Measurements from ENCODE around the gene PLSCR5. TPM values are rescaled to one million over a fixed set of nuclear protein-coding genes. Genes with fewer than 3 reads are reported as not detected.

The PLSCR5 gene
- total and polyA plus RNA-seq, 2 donors (not counting 1 experiment from before 2014, with no cell fraction given): not detected

GRCh38 chr3:146542179-146542578 is 63.0 kb downstream of the PLSCR5 start:
- no peaks in the 10 kb centered on the region for H3K36me3 ChIP-seq (ENCODE audit: control insufficient read depth, insufficient read depth, low read length)
- DNase-seq (ENCODE audit: low read depth in 2 of 2): peak; percentile 31 to 87
- TF ChIP-seq CTCF (conservative IDR thresholded peaks at IDR 0.05 in 1 of 2, IDR thresholded peaks at IDR 0.05 in 1 of 2; ENCODE audit: low read depth in 1 of 2, low read length in 2 of 2): no peak
- no peak for TF ChIP-seq EZH2 (IDR thresholded peaks at IDR 0.05; ENCODE audit: low read length, missing control alignments)
- no peak overlapping the region for H3K27ac ChIP-seq (ENCODE audit: insufficient read depth, low read length)
- H3K9me3 ChIP-seq (ENCODE audit: control insufficient read depth, insufficient read depth, low read depth, low read length): no peaks in the 10 kb centered on the region
- H3K27me3 ChIP-seq (ENCODE audit: control insufficient read depth, insufficient read depth, low read length): no peaks in the 10 kb centered on the region
- no peak overlapping the region for H3K9ac ChIP-seq (ENCODE audit: insufficient read depth, low read length)
- H4K20me1 ChIP-seq (ENCODE audit: control insufficient read depth, extremely low read depth, insufficient read depth, low read length): no peaks in the 10 kb centered on the region
- H3K4me2 ChIP-seq (ENCODE audit: extremely low read depth, insufficient read depth, low read length): peak overlapping the region; percentile 29
- no peaks in the 10 kb centered on the region for H3K4me1 ChIP-seq (ENCODE audit: control insufficient read depth, extremely low read depth, insufficient read depth, low read length)
- peak overlapping the region in 2 of 4 experiments; percentile 86 to 89 for H3K4me3 ChIP-seq (replicated peaks in 1 of 4; ENCODE audit: control extremely low read depth in 1 of 4, insufficient read depth in 1 of 4, low read depth in 3 of 4, low read length in 4 of 4)
- no peak overlapping the region for H2AFZ ChIP-seq (ENCODE audit: low read length)
- H3K79me2 ChIP-seq (ENCODE audit: control insufficient read depth, insufficient read depth, low read length): peaks cover 19% of the 10 kb centered on the region

GRCh38 chr3:146540978-146541377 is 64.2 kb downstream of the PLSCR5 start:
- H3K36me3 ChIP-seq (ENCODE audit: control insufficient read depth, insufficient read depth, low read length): no peaks in the 10 kb centered on the region
- peaks cover 19% of the 10 kb centered on the region for H3K79me2 ChIP-seq (ENCODE audit: control insufficient read depth, insufficient read depth, low read length)
- H3K4me3 ChIP-seq (replicated peaks in 1 of 4; ENCODE audit: control extremely low read depth in 1 of 4, insufficient read depth in 1 of 4, low read depth in 3 of 4, low read length in 4 of 4): peak overlapping the region in 2 of 4 experiments; percentile 86 to 89
- H3K9ac ChIP-seq (ENCODE audit: insufficient read depth, low read length): no peak overlapping the region
- no peak for TF ChIP-seq CTCF (conservative IDR thresholded peaks at IDR 0.05 in 1 of 2, IDR thresholded peaks at IDR 0.05 in 1 of 2; ENCODE audit: low read depth in 1 of 2, low read length in 2 of 2)
- TF ChIP-seq EZH2 (IDR thresholded peaks at IDR 0.05; ENCODE audit: low read length, missing control alignments): no peak
- no peak for DNase-seq (ENCODE audit: low read depth in 2 of 2)
- peaks cover 2% of the 10 kb centered on the region for H3K4me1 ChIP-seq (ENCODE audit: control insufficient read depth, extremely low read depth, insufficient read depth, low read length)
- H2AFZ ChIP-seq (ENCODE audit: low read length): no peak overlapping the region
- no peaks in the 10 kb centered on the region for H3K27me3 ChIP-seq (ENCODE audit: control insufficient read depth, insufficient read depth, low read length)
- H4K20me1 ChIP-seq (ENCODE audit: control insufficient read depth, extremely low read depth, insufficient read depth, low read length): no peaks in the 10 kb centered on the region
- H3K4me2 ChIP-seq (ENCODE audit: extremely low read depth, insufficient read depth, low read length): no peak overlapping the region
- H3K9me3 ChIP-seq (ENCODE audit: control insufficient read depth, insufficient read depth, low read depth, low read length): no peaks in the 10 kb centered on the region
- no peak overlapping the region for H3K27ac ChIP-seq (ENCODE audit: insufficient read depth, low read length)

GRCh38 chr3:146540236-146540635 is 64.9 kb downstream of the PLSCR5 start:
- H3K27me3 ChIP-seq (ENCODE audit: control insufficient read depth, insufficient read depth, low read length): no peaks in the 10 kb centered on the region
- H3K4me1 ChIP-seq (ENCODE audit: control insufficient read depth, extremely low read depth, insufficient read depth, low read length): peaks cover 2% of the 10 kb centered on the region
- no peak overlapping the region for H3K9ac ChIP-seq (ENCODE audit: insufficient read depth, low read length)
- H3K4me3 ChIP-seq (replicated peaks in 1 of 4; ENCODE audit: control extremely low read depth in 1 of 4, insufficient read depth in 1 of 4, low read depth in 3 of 4, low read length in 4 of 4): peak overlapping the region in 1 of 4 experiments; percentile 86
- no peak overlapping the region for H3K4me2 ChIP-seq (ENCODE audit: extremely low read depth, insufficient read depth, low read length)
- H4K20me1 ChIP-seq (ENCODE audit: control insufficient read depth, extremely low read depth, insufficient read depth, low read length): no peaks in the 10 kb centered on the region
- no peaks in the 10 kb centered on the region for H3K36me3 ChIP-seq (ENCODE audit: control insufficient read depth, insufficient read depth, low read length)
- no peak overlapping the region for H2AFZ ChIP-seq (ENCODE audit: low read length)
- TF ChIP-seq EZH2 (IDR thresholded peaks at IDR 0.05; ENCODE audit: low read length, missing control alignments): no peak
- TF ChIP-seq CTCF (conservative IDR thresholded peaks at IDR 0.05 in 1 of 2, IDR thresholded peaks at IDR 0.05 in 1 of 2; ENCODE audit: low read depth in 1 of 2, low read length in 2 of 2): no peak
- H3K9me3 ChIP-seq (ENCODE audit: control insufficient read depth, insufficient read depth, low read depth, low read length): no peaks in the 10 kb centered on the region
- no peak overlapping the region for H3K27ac ChIP-seq (ENCODE audit: insufficient read depth, low read length)
- DNase-seq (ENCODE audit: low read depth in 2 of 2): no peak
- peaks cover 19% of the 10 kb centered on the region for H3K79me2 ChIP-seq (ENCODE audit: control insufficient read depth, insufficient read depth, low read length)

Data from fibroblast of lung (primary cell).